SK-N-SH (cell line): Measurements from ENCODE around the gene ASB3. TPM values are rescaled to one million over a fixed set of nuclear protein-coding genes. Genes with fewer than 3 reads are reported as not detected.
"Not testable (repeated sequence)": the region's sequence is repeated elsewhere in the genome, so short reads cannot be mapped to it uniquely, and the experiment has no call there.

Experiments
- CTCF ChIA-PET: fragments of 300-600, 350-600 bp; formaldehyde crosslinking; extraction: SDS; loops from one replicate; lab custom pipeline; 2021; lab: Yijun Ruan, JAX
- POLR2A ChIA-PET: fragments of 350-600 bp; sonication (Branson Sonifier 250); formaldehyde crosslinking; extraction: SDS; loops from one replicate; lab custom pipeline; 2020; ENCODE audit warnings: antibody characterized with exemption, inconsistent platforms; lab: Yijun Ruan, JAX
- DNase-seq: peaks from one replicate; pipeline ENCODE4 v3.0.0; 2012
- H2AFZ ChIP-seq: fragments of 200-600 bp; sonication (generic); 2 replicates; pipeline ENCODE4 v1.8.1; 2016; ENCODE audit warnings: antibody characterized with exemption, mild to moderate bottlenecking, low read depth
- H3F3A ChIP-seq: fragments of 200-600 bp; sonication (generic); replicated peaks from 2 replicates; pipeline ENCODE3; 2016; ENCODE audit warnings: antibody characterized with exemption, mild to moderate bottlenecking; ENCODE audit not compliant: insufficient read depth
- H3K27ac ChIP-seq, 2 experiments: fragments of 200-500 bp in 1 of 2; fragments of 200-600 bp in 1 of 2; sonication (Bioruptor generic) in 1 of 2; sonication (generic), shearing (Covaris generic) in 1 of 2; 2 replicates each; pipeline versions ENCODE4 v1.5.1 to v1.6.1; 2014 to 2016; ENCODE audit warnings: low read depth in 2 of 2, inconsistent platforms in 1 of 2, low read length in 1 of 2, mild to moderate bottlenecking in 1 of 2, mixed read lengths in 1 of 2
- H3K27me3 ChIP-seq: fragments of 200-600 bp; sonication (generic), shearing (Covaris generic); 2 replicates; pipeline ENCODE4 v1.6.1; 2016; ENCODE audit warnings: mixed run types; ENCODE audit not compliant: insufficient read depth
- H3K36me3 ChIP-seq, 2 experiments: fragments of 200-500 bp in 1 of 2; fragments of 200-600 bp in 1 of 2; sonication (Bioruptor generic) in 1 of 2; sonication (generic) in 1 of 2; replicated peaks in 1 of 2; 2 replicates each; pipeline versions ENCODE3 to v1.5.1; 2014 to 2016; ENCODE audit warnings: low read length in 1 of 2, mild to moderate bottlenecking in 1 of 2; ENCODE audit not compliant: insufficient read depth in 2 of 2, control insufficient read depth in 1 of 2
- H3K4me1 ChIP-seq, 2 experiments: fragments of 200-500 bp in 1 of 2; fragments of 200-600 bp in 1 of 2; sonication (Bioruptor generic) in 1 of 2; sonication (generic), shearing (Covaris generic) in 1 of 2; 2 replicates each; pipeline versions ENCODE4 v1.5.1 to v1.6.1; 2014 to 2016; ENCODE audit warnings: low read depth in 1 of 2, low read length in 1 of 2, mixed run types in 1 of 2; ENCODE audit not compliant: insufficient read depth in 2 of 2, control insufficient read depth in 1 of 2
- H3K4me2 ChIP-seq: fragments of 200-600 bp; sonication (generic), shearing (Covaris generic); 2 replicates; pipeline ENCODE4 v1.6.1; 2017; ENCODE audit warnings: mixed run types
- H3K4me3 ChIP-seq, 2 experiments: fragments of 200-500 bp in 1 of 2; fragments of 200-600 bp in 1 of 2; sonication (Bioruptor generic) in 1 of 2; sonication (generic), shearing (Covaris generic) in 1 of 2; 2 replicates each; pipeline versions ENCODE4 v1.5.1 to v1.8.1; 2014 to 2016; ENCODE audit warnings: low read depth in 2 of 2, inconsistent platforms in 1 of 2, low read length in 1 of 2, mild to moderate bottlenecking in 1 of 2, mixed read lengths in 1 of 2, moderate library complexity in 1 of 2
- H3K79me2 ChIP-seq: fragments of 200-600 bp; sonication (generic); 2 replicates; pipeline ENCODE4 v1.8.1; 2017; ENCODE audit warnings: mild to moderate bottlenecking; ENCODE audit not compliant: insufficient read depth
- H3K9ac ChIP-seq: fragments of 200-600 bp; sonication (generic); 2 replicates; pipeline ENCODE4 v1.6.1; 2017; ENCODE audit warnings: mixed run types
- H3K9me2 ChIP-seq: fragments of 200-600 bp; sonication (generic); 2 replicates; pipeline ENCODE4 v1.6.1; 2017; ENCODE audit warnings: mixed run types
- H3K9me3 ChIP-seq: fragments of 200-600 bp; sonication (generic); 2 replicates; pipeline ENCODE4 v1.6.1; 2017; ENCODE audit warnings: mixed run types, mild to moderate bottlenecking, moderate library complexity
- H4K20me1 ChIP-seq: fragments of 200-600 bp; sonication (generic); 2 replicates; pipeline ENCODE4 v1.6.1; 2017; ENCODE audit warnings: mild to moderate bottlenecking, mixed run types; ENCODE audit not compliant: insufficient read depth
- CHD2 ChIP-seq: fragments of 150-350 bp; IDR thresholded peaks from 2 replicates; pipeline ENCODE4 v1.6.1; 2018; ENCODE audit warnings: low read length; ENCODE audit not compliant: partially characterized antibody
- EZH2phosphoT487 ChIP-seq: fragments of 200-600 bp; sonication (generic); IDR thresholded peaks from 2 replicates; pipeline ENCODE4 v1.6.1; 2017; ENCODE audit warnings: low read depth, mixed run types, mild to moderate bottlenecking, antibody characterized with exemption, moderate library complexity, borderline replicate concordance
- FOSL2 ChIP-seq: IDR thresholded peaks from 2 replicates; pipeline ENCODE4 v1.4.0; 2012; ENCODE audit warnings: low read depth, mild to moderate bottlenecking, moderate library complexity, borderline replicate concordance
- GATA2 ChIP-seq: sonication (generic); formaldehyde crosslinking; IDR thresholded peaks from 2 replicates; pipeline ENCODE4 v1.5.0; 2020; ENCODE audit warnings: mild to moderate bottlenecking, missing genetic modification reagents
- JUND ChIP-seq: IDR thresholded peaks from 2 replicates; pipeline ENCODE4 v1.4.0; 2012
- MXI1 ChIP-seq: IDR thresholded peaks from 2 replicates; pipeline ENCODE4 v1.6.1; 2012; ENCODE audit warnings: mild to moderate bottlenecking, low read depth, low read length, improper control_type of control experiment
- RCOR1 ChIP-seq: fragments of 150-350 bp; IDR thresholded peaks from 2 replicates; pipeline ENCODE4 v1.6.1; 2017; ENCODE audit warnings: antibody characterized with exemption, low read length
- RFX5 ChIP-seq: IDR thresholded peaks from 2 replicates; pipeline ENCODE4 v1.6.1; 2012; ENCODE audit warnings: mild to moderate bottlenecking, improper control_type of control experiment, low read length
- TCF12 ChIP-seq: IDR thresholded peaks from 2 replicates; pipeline ENCODE4 v1.4.0; 2012
- USF1 ChIP-seq: IDR thresholded peaks from 2 replicates; pipeline ENCODE4 v1.4.0; 2012; ENCODE audit warnings: low read depth, borderline replicate concordance
- YY1 ChIP-seq: IDR thresholded peaks from 2 replicates; pipeline ENCODE4 v1.4.0; 2012; ENCODE audit warnings: low read depth, mild to moderate bottlenecking
- WGBS: methylation state at CpG from one replicate; pipeline ENCODE4 v1.1.6; 2017; ENCODE audit warnings: low lambda C conversion rate; 5-methylcytosine and 5-hydroxymethylcytosine counted together
- polyA plus RNA-seq, 3 experiments: library from polyadenylated mRNA; depleted of rRNA; stranded (reverse); fragments of >200 nt; gene quantifications; 2 replicates each; pipeline ENCODE4 v1.2.3, GENCODE V29; 2012
- TF ChIP-seq, protein P1 (sequence below): fragments of 150-350 bp; IDR thresholded peaks from 2 replicates; pipeline ENCODE4 v1.6.1; 2017; ENCODE audit warnings: antibody characterized with exemption, low read length, low read depth, borderline replicate concordance

Gene ASB3
- polyA plus RNA-seq, 1 of the 3 experiments (the other 2 are of a cell fraction): 16.2 TPM

GRCh38 chr2:53725662-53726061 lies 61.1 kb downstream of the ASB3 start:
- H2AFZ ChIP-seq: no peak overlapping the region
- no peak overlapping the region for H3K9ac ChIP-seq
- H3K27me3 ChIP-seq: no peaks in the 10 kb centered on the region
- TF ChIP-seq EZH2phosphoT487 (no peak), RFX5 (no peak), MXI1 (no peak), YY1 (no peak), USF1 (no peak), RCOR1 (no peak), CHD2 (no peak), GATA2 (CRISPR knock-in tag) (no peak), FOSL2 (no peak)
- TF ChIP-seq, protein P1, sequence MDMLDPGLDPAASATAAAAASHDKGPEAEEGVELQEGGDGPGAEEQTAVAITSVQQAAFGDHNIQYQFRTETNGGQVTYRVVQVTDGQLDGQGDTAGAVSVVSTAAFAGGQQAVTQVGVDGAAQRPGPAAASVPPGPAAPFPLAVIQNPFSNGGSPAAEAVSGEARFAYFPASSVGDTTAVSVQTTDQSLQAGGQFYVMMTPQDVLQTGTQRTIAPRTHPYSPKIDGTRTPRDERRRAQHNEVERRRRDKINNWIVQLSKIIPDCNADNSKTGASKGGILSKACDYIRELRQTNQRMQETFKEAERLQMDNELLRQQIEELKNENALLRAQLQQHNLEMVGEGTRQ: no peak
- no peaks in the 10 kb centered on the region for H3K9me2 ChIP-seq
- CTCF ChIA-PET: no interaction called here
- H3K4me2 ChIP-seq: no peak overlapping the region
- no peaks in the 10 kb centered on the region for H4K20me1 ChIP-seq
- 90% methylated on average over 4 of the region's 4 CpGs for WGBS
- H3K4me3 ChIP-seq: no peak overlapping the region
- no peaks in the 10 kb centered on the region for H3K4me1 ChIP-seq
- no peak overlapping the region for H3K27ac ChIP-seq
- no peaks in the 10 kb centered on the region for H3F3A ChIP-seq
- no peak for DNase-seq
- H3K9me3 ChIP-seq: no peaks in the 10 kb centered on the region
- POLR2A ChIA-PET: no interaction called here
- peaks cover 5 to 14% of the 10 kb centered on the region in 2 experiments for H3K36me3 ChIP-seq
- H3K79me2 ChIP-seq: peaks cover 1% of the 10 kb centered on the region; the same call in 1 of the 2 replicates

DNA sequence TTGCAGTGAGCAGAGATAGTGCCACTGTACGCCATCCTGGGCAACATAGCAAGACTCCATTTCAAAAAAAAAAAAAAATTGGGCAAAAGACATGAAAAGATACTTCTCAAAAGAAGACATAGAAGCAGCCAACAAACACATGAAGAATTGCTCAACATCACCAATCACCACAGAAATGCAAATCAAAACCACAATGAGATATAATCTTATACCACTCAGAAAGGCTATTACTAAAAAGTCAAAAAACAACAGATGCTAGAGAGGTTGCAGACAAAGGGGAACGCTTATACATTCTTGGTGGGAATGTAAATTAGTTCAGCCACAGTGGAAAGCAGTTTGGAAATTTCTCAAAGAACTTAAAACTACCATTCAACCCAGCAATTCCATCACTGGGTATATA lies 62.2 kb downstream of the ASB3 start:
- POLR2A ChIA-PET: no interaction called here
- H3K27ac ChIP-seq: no peak overlapping the region
- CTCF ChIA-PET: no interaction called here
- H3K27me3 ChIP-seq: no peaks in the 10 kb centered on the region
- no peaks in the 10 kb centered on the region for H4K20me1 ChIP-seq
- peaks cover 5 to 6% of the 10 kb centered on the region in 2 experiments for H3K36me3 ChIP-seq
- peaks cover 3% of the 10 kb centered on the region; the same call in 1 of the 2 replicates for H3K79me2 ChIP-seq
- no peaks in the 10 kb centered on the region for H3K9me2 ChIP-seq
- no peaks in the 10 kb centered on the region for H3K4me1 ChIP-seq
- WGBS: 96% methylated on average over 2 of the region's 2 CpGs
- no peak for DNase-seq
- H3K9me3 ChIP-seq: no peaks in the 10 kb centered on the region
- H3K9ac ChIP-seq: no peak overlapping the region
- peak; percentile 15; the same call in 1 of the 2 replicates for TF ChIP-seq TCF12
- TF ChIP-seq RCOR1: no peak
- no peak for TF ChIP-seq JUND
- TF ChIP-seq GATA2 (CRISPR knock-in tag): no peak
- no peak overlapping the region for H3K4me3 ChIP-seq
- no peaks in the 10 kb centered on the region for H3F3A ChIP-seq
- H3K4me2 ChIP-seq: no peak overlapping the region
- no peak overlapping the region for H2AFZ ChIP-seq

GRCh38 chr2:53720944-53721343 lies 65.8 kb downstream of the ASB3 start:
- WGBS: 98% methylated on average over 3 of the region's 3 CpGs

More at GRCh38 chr2:53720944-53721343, 65.8 kb downstream of the ASB3 start:
- H3K27ac ChIP-seq, H3K4me1 ChIP-seq, H3K4me3 ChIP-seq, H3K9ac ChIP-seq, H3K79me2 ChIP-seq, H3K9me3 ChIP-seq, H2AFZ ChIP-seq, CTCF ChIA-PET, DNase-seq, H3K36me3 ChIP-seq, H4K20me1 ChIP-seq, H3K9me2 ChIP-seq, H3K27me3 ChIP-seq, H3F3A ChIP-seq, POLR2A ChIA-PET, H3K4me2 ChIP-seq: not testable (repeated sequence)
